ENCODE results near the gene NAV2.

- TF ChIP-seq CTCF (IDR thresholded peaks at IDR 0.05 in 8 of 11, conservative IDR thresholded peaks at IDR 0.05 in 3 of 11): no peak
- no peak for TF ChIP-seq POLR2AphosphoS5 (IDR thresholded peaks at IDR 0.05)
- no peak for TF ChIP-seq POLR2A (IDR thresholded peaks at IDR 0.05)
Measured at GRCh38 chr11:19803506-19803998, 90.9 kb downstream of the NAV2 start.
